Endometrial microvascular endothelial cells (primary cell): Measurements from ENCODE around the gene SPINT1. TPM values are rescaled to one million over a fixed set of nuclear protein-coding genes. Genes with fewer than 3 reads are reported as not detected.

Experiments
- in situ Hi-C: cut with HindIII; loops from 2 replicates; pipeline ENCODE4 v1.10.0; 2017; ENCODE audit warnings: low sequenced_read_pairs, low pct_unique_long_range_greater_than_20kb; ENCODE audit errors: inconsistent ontology term
- total RNA-seq: library from RNA; depleted of rRNA; stranded (reverse); fragments of >200 nt; gene quantifications from one replicate; pipeline ENCODE4 v1.2.3, GENCODE V29; 2015; ENCODE audit errors: inconsistent ontology term

SPINT1 gene
- total RNA-seq, 1 donor from 2014 or later = 0.93 TPM

- in situ Hi-C loops = no loop called here
Measured at GRCh38 chr15:40881351-40881750, 37.5 kb downstream of the SPINT1 start.

- in situ Hi-C loops = no loop called here
Measured at GRCh38 chr15:40886586-40886985, 42.7 kb downstream of the SPINT1 start.

- in situ Hi-C loops = no loop called here
Measured at GRCh38 chr15:40889112-40889511, 45.3 kb downstream of the SPINT1 start.

GRCh38 chr15:40891138-40891537 lies 47.3 kb downstream of the SPINT1 start:
- in situ Hi-C loops = no loop called here

- in situ Hi-C loops = no loop called here
Measured at GRCh38 chr15:40891810-40892446, 48.1 kb downstream of the SPINT1 start.

- in situ Hi-C loops = no loop called here
Measured at GRCh38 chr15:40892447-40893012, 48.7 kb downstream of the SPINT1 start.

- in situ Hi-C loops = no loop called here
Measured at GRCh38 chr15:40893019-40893670, 49.3 kb downstream of the SPINT1 start.

GRCh38 chr15:40893733-40894680 lies 50.2 kb downstream of the SPINT1 start, which contains the start of gene VPS18:
Gene VPS18 (plus strand): TSS chr15:40894450. CDS start chr15:40894769, 319 bp downstream.
- in situ Hi-C loops = no loop called here

GRCh38 chr15:40894681-40895448 lies 51.0 kb downstream of the SPINT1 start:
- in situ Hi-C loops = no loop called here

- in situ Hi-C loops = loop anchor here (25.0 kb wide), 1 partner anchor 113 kb away; no protein-coding TSS in a partner anchor
Measured at GRCh38 chr15:40899536-40900207, 55.8 kb downstream of the SPINT1 start.

- in situ Hi-C loops = loop anchor here (25.0 kb wide), 1 partner anchor 112 kb away; no protein-coding TSS in a partner anchor
Measured at GRCh38 chr15:40900256-40901052, 56.6 kb downstream of the SPINT1 start.

GRCh38 chr15:40901053-40901443 lies 57.2 kb downstream of the SPINT1 start:
- in situ Hi-C loops = loop anchor here (25.0 kb wide), 1 partner anchor 111 kb away; no protein-coding TSS in a partner anchor

GRCh38 chr15:40902605-40903561 lies 59.0 kb downstream of the SPINT1 start:
- in situ Hi-C loops = loop anchor here (25.0 kb wide), 1 partner anchor 109 kb away; no protein-coding TSS in a partner anchor

- in situ Hi-C loops = loop anchor here (25.0 kb wide), 1 partner anchor 108 kb away; no protein-coding TSS in a partner anchor
Measured at GRCh38 chr15:40904552-40905201, 60.8 kb downstream of the SPINT1 start.
